Measurements from ENCODE around the gene WDFY1.

The WDFY1 gene

GRCh38 chr2:223930103-223930976, 14.8 kb downstream of the WDFY1 start:
- no peak for DNase-seq (ENCODE audit: low read depth in 2 of 2)

DNA sequence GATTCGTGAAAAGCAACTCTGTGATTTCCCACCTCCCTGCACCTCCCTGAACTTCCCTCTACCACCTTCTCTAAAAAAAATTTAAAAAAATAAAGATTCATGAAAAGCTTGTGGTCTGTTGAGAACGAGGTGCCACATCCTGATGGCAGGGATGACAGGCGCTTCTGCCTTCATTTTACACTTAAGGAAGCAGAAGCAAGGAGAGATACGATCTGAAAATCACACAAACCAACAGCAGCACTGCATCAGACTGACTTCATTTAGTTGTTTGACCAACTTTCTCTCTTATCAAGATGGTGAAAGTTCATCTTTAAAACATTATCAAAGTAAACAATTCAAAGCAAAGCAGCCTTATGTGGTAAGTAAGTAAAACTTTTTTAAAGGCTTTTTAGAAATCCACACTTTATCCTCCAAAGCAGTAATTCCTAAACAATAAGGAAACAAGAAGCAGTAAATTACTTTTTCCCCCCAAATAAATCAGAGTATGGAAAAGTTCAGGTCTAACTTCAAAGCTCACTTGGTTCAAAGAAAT, 15.5 kb downstream of the WDFY1 start:
- no peak for DNase-seq (ENCODE audit: low read depth in 2 of 2)

- DNase-seq (ENCODE audit: low read depth in 2 of 2) = no peak
Measured at GRCh38 chr2:223928113-223929006, 16.8 kb downstream of the WDFY1 start.

- DNase-seq (ENCODE audit: low read depth in 2 of 2) = no peak
Measured at GRCh38 chr2:223925106-223925505, 20.0 kb downstream of the WDFY1 start.

GRCh38 chr2:223923976-223924375, 21.2 kb downstream of the WDFY1 start:
- DNase-seq (ENCODE audit: low read depth in 2 of 2) = no peak

GRCh38 chr2:223922308-223922707, 22.8 kb downstream of the WDFY1 start:
- DNase-seq (ENCODE audit: low read depth in 2 of 2) = no peak

GRCh38 chr2:223921204-223921603, 23.9 kb downstream of the WDFY1 start:
- no peak for DNase-seq (ENCODE audit: low read depth in 2 of 2)

- no peak for DNase-seq (ENCODE audit: low read depth in 2 of 2)
Measured at GRCh38 chr2:223920109-223920508, 25.0 kb downstream of the WDFY1 start.

DNA sequence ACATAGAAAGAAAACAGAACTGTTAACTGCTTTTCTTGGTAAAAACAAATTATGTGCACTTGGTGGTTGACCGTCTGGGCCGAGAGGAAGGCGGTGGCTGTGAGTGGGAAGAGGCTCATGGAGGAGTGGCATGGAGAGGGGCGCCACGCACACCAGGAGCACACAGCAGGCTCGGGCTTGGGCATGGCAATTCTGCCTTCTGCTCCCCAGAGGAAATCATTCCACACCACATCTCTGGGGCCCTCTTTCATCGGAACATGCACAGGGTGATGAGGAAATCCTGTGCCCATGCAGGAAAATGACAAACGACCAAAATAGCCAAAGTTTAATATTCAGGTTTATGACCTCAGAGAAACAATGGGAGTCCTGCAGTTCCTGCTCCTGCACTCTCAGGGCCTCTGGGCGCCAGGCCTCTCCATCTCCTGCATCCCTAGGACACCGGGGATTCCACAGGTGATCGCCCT, 26.4 kb downstream of the WDFY1 start:
- no peak for DNase-seq (ENCODE audit: low read depth in 2 of 2)

GRCh38 chr2:223916181-223916920, 28.8 kb downstream of the WDFY1 start:
- DNase-seq (ENCODE audit: low read depth in 2 of 2) = no peak

DNA sequence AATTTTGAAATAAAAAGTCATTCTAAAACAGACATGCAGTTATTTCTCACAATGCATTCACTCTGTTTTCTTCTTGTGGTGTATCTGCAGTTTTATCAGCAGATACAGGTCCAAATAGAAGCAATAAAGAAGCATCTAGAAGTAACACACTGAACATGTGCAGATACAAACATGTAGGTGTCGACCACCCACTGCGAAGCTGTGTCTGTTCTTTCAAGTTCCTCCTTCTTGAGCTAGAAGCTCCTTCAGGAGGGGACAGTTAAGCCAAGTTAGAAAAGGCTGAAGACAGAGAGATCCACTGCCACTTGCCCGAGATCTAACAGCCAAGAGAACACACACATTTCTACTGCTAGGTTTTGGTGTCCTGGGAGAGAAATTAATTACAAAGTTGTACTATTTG, 30.1 kb downstream of the WDFY1 start:
- DNase-seq (ENCODE audit: low read depth in 2 of 2) = no peak

DNA sequence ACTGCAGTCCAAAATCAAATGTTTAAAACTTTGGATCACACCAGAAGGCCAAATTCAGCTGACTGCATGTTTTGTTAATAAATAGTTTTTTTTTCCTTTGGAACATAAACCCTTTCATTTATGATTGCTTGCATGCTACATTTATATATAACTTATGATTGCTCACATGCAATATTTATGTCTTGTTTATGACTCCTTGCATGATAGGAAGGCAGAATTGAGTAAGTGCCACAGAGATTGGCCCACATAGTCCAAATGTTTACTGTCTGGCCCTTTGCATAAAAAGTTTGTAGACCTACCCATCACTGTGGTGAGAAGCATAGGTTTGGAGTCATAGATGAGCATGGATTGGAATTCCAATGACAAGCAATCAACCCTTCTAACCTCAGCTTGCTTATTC, 30.8 kb downstream of the WDFY1 start:
- no peak for DNase-seq (ENCODE audit: low read depth in 2 of 2)

DNA sequence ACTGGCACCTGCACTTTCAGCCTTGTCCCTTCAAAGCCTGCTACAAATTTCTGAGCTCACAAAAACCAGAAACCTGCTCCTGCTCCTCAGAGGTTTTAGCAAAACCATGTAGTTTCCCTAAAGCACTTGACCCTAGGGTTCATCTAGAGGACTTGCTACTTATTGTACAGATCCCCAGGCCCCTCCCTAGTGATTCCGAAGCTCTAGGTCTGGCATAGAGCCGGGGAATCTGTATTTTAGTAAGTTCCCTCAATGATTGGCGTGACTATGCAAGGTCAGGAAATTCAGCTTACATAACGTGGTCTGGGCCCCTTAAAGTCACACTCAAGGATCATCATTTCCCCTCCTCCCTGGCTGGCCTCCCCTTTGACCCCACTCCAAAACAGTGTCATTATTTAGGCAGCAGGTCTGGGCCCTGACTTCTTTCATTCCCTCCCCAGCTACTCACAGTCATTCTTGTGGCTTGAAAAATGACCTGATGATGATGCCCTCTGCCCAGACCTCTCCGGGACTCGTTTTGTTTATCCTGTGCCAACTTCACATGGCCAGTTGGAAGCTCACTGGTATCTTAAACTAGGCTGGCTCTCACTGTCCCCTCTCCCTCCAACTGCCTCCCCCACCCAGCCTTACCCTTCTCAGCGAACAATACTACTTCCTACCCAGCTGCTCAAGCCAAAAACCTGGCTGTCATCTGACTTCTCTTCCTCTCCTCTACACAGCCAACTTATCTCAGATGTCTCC, 36.0 kb downstream of the WDFY1 start:
- no peak for DNase-seq (ENCODE audit: low read depth in 2 of 2)

DNA sequence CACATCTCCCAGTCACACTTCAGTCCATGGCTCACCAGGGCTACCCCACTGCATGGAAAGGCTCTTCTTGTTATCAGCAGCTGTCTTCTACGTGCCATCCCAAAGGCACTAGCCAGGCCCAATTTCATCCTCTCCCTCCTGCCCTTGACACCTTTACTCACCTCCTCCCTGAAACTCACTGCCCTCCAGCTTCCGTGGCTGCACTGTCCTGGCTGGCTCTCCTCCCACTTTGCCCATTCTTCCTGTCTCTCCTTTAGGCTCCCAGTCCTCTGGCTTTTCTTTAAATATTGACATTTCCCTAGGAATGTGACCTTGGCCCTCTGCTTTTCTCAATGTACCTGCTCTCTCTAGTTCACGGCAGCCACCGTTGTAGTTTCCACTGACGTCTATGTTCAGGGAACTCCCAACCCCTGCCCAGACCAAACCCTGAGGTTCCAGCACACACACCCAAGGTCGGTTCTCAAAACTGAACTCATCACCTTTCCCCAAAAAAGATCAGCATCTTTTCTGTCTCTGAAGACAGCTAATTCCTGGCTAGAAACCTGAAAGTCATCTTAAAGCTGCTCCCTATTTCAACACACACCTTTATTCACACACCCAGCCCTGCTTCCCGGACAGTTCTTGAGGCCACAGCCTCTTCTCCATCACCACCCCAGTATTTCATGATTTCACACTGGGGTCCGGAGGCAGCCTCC, 36.7 kb downstream of the WDFY1 start:
- DNase-seq (ENCODE audit: low read depth in 2 of 2) = no peak

DNA sequence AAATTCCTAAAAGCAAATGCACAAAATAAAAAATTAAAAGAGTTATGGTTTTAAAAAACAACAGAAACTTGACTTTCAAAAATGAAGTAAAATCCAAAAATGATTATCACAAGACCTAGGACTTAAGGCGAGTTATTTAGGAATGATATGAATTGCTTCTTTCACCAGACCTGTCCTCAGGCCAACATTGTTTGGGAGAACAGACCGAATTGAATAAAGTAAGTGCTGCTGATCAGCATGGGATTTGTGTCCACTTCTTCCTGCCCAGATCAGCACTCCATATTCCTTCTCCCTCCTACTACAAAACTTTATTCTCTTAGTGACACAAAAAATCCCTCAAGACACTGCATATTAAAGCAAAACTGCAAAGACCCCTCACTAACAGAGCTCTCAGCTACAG, 39.1 kb downstream of the WDFY1 start:
- DNase-seq (ENCODE audit: low read depth in 2 of 2) = no peak

DNA sequence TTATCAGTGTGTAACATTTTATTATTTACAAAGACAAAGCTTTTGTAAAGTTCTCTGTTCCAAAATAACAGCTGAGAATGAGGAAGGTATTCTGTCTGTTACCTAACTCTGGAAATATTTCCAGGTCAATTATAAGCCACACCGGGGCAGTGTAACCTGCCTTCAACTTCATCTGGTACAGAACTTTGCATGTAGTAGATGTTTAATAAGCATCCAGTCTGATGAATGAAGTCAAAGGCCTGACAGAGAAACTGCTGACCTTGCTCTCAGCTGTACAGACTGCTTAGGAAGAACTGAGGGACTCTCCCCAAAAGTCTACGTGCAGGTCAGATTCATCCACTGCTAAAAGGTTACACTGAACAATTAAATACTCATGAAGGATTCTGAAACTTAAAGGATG, 43.3 kb downstream of the WDFY1 start:
- no peak for DNase-seq (ENCODE audit: low read depth in 2 of 2)

DNA sequence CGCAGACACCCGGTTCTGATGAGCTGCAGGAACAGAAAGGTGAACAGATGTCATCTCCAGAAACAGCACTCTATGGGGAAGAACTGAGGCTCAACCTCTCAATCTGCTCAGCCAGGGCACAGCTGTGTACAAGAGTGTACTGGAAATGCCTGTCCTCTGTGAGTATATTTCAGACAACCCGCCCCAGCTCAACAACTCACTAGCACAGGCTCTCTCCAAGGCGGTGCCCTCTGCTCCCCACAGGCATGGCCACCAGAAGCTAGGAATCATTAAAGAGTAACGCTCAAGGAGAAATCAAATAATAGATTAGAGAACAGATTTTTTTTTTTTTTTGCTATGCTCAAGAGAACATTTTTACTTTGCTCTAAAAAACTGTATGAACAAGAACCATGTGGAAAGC, 43.8 kb downstream of the WDFY1 start:
- no peak for DNase-seq (ENCODE audit: low read depth in 2 of 2)

DNA sequence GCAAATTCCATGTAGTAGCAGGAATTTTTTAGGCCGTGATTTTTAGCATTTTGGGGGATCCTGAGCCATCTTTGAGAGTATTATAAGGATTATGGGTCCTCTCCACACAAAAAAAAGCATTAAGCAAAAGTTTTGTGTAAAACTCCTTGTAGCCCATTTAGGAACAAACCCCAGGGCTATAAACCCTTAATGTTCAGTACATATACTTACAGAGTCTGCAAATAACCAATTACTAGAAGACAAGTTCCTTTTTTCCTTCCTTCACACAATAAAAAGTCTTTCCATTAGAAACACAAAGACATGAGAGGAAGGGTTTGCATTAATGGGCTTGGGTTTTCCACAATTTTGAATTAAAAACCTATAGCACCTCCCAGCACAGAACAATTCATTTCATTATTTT, 44.6 kb downstream of the WDFY1 start:
- no peak for DNase-seq (ENCODE audit: low read depth in 2 of 2)

GRCh38 chr2:223900066-223900465, 45.1 kb downstream of the WDFY1 start:
- no peak for DNase-seq (ENCODE audit: low read depth in 2 of 2)

GRCh38 chr2:223897669-223898330, 47.3 kb downstream of the WDFY1 start:
- no peak for DNase-seq (ENCODE audit: low read depth in 2 of 2)
